Subcutaneous abdominal adipose tissue (tissue), 5 donors: Measurements from ENCODE around the gene SLC9A6.

Source experiments
- H3K27ac ChIP-seq: one replicate; pipeline ENCODE4 v1.7.0; 2013; ENCODE audit warnings: low read depth, mild to moderate bottlenecking, inconsistent platforms, low read length, moderate library complexity
- H3K27me3 ChIP-seq, 5 donors: one replicate each; pipeline ENCODE4 v1.7.0; 2013; ENCODE audit warnings: low read length in 5 of 5, inconsistent platforms in 1 of 5; ENCODE audit not compliant: control insufficient read depth in 5 of 5, insufficient read depth in 4 of 5
- H3K36me3 ChIP-seq, 5 donors: one replicate each; pipeline ENCODE4 v1.7.0; 2013; ENCODE audit warnings: low read length in 5 of 5; ENCODE audit not compliant: control insufficient read depth in 5 of 5, insufficient read depth in 5 of 5
- H3K4me1 ChIP-seq, 5 donors: one replicate each; pipeline ENCODE4 v1.7.0; 2013; ENCODE audit warnings: low read length in 5 of 5, mild to moderate bottlenecking in 3 of 5, moderate library complexity in 1 of 5; ENCODE audit not compliant: control insufficient read depth in 5 of 5, insufficient read depth in 5 of 5
- H3K4me3 ChIP-seq, 5 donors: one replicate each; pipeline ENCODE4 v1.7.0; 2013; ENCODE audit warnings: low read length in 5 of 5, low read depth in 1 of 5
- H3K9ac ChIP-seq, 5 donors: one replicate each; pipeline ENCODE4 v1.7.0; 2013; ENCODE audit warnings: low read length in 5 of 5, mild to moderate bottlenecking in 4 of 5, moderate library complexity in 3 of 5
- H3K9me3 ChIP-seq, 5 donors: one replicate each; pipeline ENCODE4 v1.7.0; 2013; ENCODE audit warnings: low read length in 5 of 5; ENCODE audit not compliant: control insufficient read depth in 5 of 5
- donor health status: healthy.
- donor health status: healthy.
- donor health status: healthy.
- donor health status: healthy.
- donor health status: healthy.

SLC9A6 gene

DNA sequence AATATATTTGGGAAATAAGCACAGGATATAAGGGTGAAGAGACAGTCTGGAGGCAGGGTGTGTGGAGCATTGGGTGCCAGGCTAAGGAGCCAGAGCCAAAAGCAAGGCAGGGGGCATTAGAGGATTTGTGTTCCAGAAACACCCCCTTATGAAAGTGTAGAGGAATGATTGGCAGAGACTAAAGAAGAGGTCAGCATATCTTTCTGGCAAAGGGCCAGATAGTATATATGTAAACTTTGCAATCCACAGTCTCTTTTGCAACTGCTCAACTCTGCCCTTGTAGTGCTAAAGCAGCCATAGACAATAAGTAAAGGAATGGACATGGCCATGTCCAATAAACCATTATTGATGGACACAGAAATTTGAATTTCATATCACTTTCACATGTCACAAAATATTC, 3.6 kb upstream of the SLC9A6 start:
- no peaks in the 10 kb centered on the region for H3K9me3 ChIP-seq
- no peak overlapping the region for H3K27ac ChIP-seq
- H3K4me3 ChIP-seq = no peak overlapping the region
- no peaks in the 10 kb centered on the region for H3K27me3 ChIP-seq
- no peaks in the 10 kb centered on the region for H3K36me3 ChIP-seq
- no peak overlapping the region for H3K9ac ChIP-seq
- peaks cover 2 to 21% (median 11%) of the 10 kb centered on the region in 5 donors for H3K4me1 ChIP-seq

GRCh38 chrX:135982860-135983259, 2.4 kb upstream of the SLC9A6 start:
- peaks cover 2 to 23% (median 15%) of the 10 kb centered on the region in 5 donors for H3K4me1 ChIP-seq
- H3K27ac ChIP-seq = no peak overlapping the region
- H3K27me3 ChIP-seq = no peaks in the 10 kb centered on the region
- no peak overlapping the region for H3K4me3 ChIP-seq
- no peak overlapping the region for H3K9ac ChIP-seq
- H3K36me3 ChIP-seq = no peaks in the 10 kb centered on the region
- no peaks in the 10 kb centered on the region for H3K9me3 ChIP-seq

- Histone ChIP-seq H3K4me1 (peaks cover 2 to 23% (median 15%) of the 10 kb centered on the region in 5 donors), H3K9me3 (no peaks in the 10 kb centered on the region), H3K27ac (no peak overlapping the region), H3K27me3 (no peaks in the 10 kb centered on the region), H3K4me3 (peak overlapping the region; percentile 81 to 84 (median 83)), H3K36me3 (no peaks in the 10 kb centered on the region), H3K9ac (peak overlapping the region in 4 of 5 donors; percentile 39 to 72 (median 64))
These were observed 979 bp upstream of the SLC9A6 start for GRCh38 chrX:135984256-135984655.

GRCh38 chrX:135984791-135985156, 461 bp upstream of the SLC9A6 start:
- no peaks in the 10 kb centered on the region for H3K27me3 ChIP-seq
- no peaks in the 10 kb centered on the region for H3K9me3 ChIP-seq
- H3K27ac ChIP-seq = no peak overlapping the region
- H3K4me3 ChIP-seq = peak overlapping the region; percentile 81 to 84 (median 83)
- no peaks in the 10 kb centered on the region for H3K36me3 ChIP-seq
- peaks cover 2 to 23% (median 15%) of the 10 kb centered on the region in 5 donors for H3K4me1 ChIP-seq
- peak overlapping the region; percentile 7 to 72 (median 60) for H3K9ac ChIP-seq

DNA sequence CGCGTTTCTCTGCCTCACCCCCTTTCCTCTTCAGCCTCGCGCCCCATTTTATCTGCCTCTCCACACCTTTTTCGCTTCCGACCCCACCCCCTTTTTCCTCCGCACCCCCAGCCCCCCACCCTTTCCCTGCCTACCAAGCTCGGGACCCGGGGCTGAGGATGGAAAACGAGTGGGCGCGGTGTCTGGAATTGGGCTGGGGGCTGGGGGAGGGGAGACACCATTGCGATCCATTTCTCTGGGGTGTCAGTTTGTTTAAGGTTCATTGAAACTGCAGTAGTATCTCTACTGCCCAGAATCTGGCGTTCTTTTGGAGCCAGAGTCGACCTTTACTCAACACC, 707 bp downstream of the SLC9A6 start:
- Histone ChIP-seq H3K4me3 (peak overlapping the region; percentile 73 to 84 (median 83)), H3K4me1 (peaks cover 2 to 23% (median 15%) of the 10 kb centered on the region in 5 donors), H3K27ac (peak overlapping the region; percentile 15), H3K36me3 (no peaks in the 10 kb centered on the region), H3K9ac (peak overlapping the region in 3 of 5 donors; percentile 56 to 81 (median 80)), H3K9me3 (no peaks in the 10 kb centered on the region), H3K27me3 (no peaks in the 10 kb centered on the region)

DNA sequence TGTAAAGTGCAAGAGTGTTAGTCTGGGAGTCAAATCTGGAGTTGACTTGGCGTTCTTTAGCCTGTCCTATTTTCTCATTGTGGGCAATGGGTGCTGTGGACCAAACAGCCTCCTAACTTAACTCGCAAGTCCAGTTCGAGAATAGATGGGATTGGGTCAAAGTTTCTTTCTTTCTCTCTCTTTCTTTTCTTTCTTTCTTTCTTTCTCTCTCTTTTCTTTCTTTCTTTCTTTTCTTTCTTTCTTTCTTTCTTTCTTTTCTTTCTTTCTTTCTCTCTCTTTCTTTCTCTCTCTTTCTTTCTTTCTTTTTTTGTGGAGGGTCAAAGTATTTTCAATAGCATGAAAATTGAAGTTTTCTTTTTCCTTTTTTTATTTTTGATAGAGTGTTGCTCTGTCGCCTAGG, 3.0 kb downstream of the SLC9A6 start:
- peaks cover 0 to 2% (median 0%) of the 10 kb centered on the region in 5 donors for H3K27me3 ChIP-seq
- no peak overlapping the region for H3K27ac ChIP-seq
- H3K4me1 ChIP-seq = peaks cover 2 to 19% (median 15%) of the 10 kb centered on the region in 5 donors
- no peak overlapping the region for H3K9ac ChIP-seq
- no peaks in the 10 kb centered on the region for H3K36me3 ChIP-seq
- H3K9me3 ChIP-seq = no peaks in the 10 kb centered on the region
- H3K4me3 ChIP-seq = no peak overlapping the region

DNA sequence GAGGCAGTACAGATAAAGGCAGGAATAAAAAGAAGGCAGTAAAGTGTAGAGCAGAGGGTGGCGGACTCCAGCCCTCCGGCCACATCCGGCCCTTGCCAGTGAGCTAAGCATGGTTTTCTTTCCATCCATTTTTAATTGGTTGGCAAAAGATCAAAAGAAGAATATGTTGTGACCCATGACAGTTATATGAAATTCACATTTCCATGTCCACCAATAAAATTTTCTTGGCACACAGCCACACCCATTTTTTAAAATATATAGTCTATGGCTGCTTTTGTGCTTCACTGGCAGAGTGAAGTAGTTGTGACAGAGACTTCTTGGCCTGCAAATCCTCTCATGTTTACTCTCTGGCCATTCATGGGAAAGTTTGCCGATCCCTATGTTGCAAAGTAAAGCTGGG, 29.8 kb downstream of the SLC9A6 start:
- H3K36me3 ChIP-seq = peaks cover 5 to 18% (median 10%) of the 10 kb centered on the region in 5 donors
- no peaks in the 10 kb centered on the region for H3K9me3 ChIP-seq
- peaks cover 0 to 3% (median 0%) of the 10 kb centered on the region in 5 donors for H3K27me3 ChIP-seq
- no peak overlapping the region for H3K27ac ChIP-seq
- no peak overlapping the region for H3K4me3 ChIP-seq
- no peaks in the 10 kb centered on the region for H3K4me1 ChIP-seq
- H3K9ac ChIP-seq = no peak overlapping the region

DNA sequence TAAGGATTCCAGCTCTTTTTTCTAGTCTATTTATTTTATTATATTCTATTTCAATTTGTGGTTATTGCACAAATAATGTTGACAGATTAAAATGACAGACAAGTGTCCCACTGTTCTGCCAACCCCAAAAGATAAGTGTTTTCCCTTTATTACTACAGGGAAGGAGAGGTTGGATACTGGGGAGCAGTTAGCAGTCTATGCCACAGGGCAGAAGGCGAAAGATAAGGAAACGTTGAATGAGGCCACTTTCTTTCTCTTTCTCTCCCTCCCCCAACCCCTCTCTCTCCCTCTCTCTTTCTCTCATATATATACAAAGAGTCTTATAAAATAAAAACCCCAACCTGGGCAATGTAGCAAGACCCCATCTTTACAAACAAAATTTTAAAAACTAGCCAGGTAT, 31.6 kb downstream of the SLC9A6 start:
- Histone ChIP-seq H3K4me3 (no peak overlapping the region), H3K36me3 (peaks cover 2 to 19% (median 10%) of the 10 kb centered on the region in 5 donors), H3K4me1 (no peaks in the 10 kb centered on the region), H3K9me3 (no peaks in the 10 kb centered on the region), H3K27ac (no peak overlapping the region), H3K27me3 (peaks cover 0 to 3% (median 0%) of the 10 kb centered on the region in 5 donors), H3K9ac (no peak overlapping the region)

DNA sequence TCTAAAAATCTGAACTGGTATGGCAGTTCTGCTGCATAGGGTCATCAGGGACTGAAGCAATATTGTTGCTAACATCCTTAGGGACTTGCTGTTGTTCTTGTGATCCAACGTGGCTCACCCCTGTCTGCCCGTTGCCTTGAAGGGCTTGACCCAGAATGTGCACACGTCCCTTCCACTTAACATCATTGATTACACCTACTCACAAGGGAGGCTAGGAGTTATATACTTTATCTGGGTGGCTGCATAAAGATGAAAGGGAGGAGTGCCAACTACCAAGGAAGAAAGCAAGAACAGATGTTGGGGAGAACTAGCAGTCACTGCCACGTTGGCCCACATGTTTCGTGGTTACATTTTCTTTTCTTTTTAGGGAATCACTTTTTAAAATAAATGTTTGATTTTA, 34.0 kb downstream of the SLC9A6 start:
- H3K36me3 ChIP-seq = peaks cover 2 to 11% (median 7%) of the 10 kb centered on the region in 5 donors

DNA sequence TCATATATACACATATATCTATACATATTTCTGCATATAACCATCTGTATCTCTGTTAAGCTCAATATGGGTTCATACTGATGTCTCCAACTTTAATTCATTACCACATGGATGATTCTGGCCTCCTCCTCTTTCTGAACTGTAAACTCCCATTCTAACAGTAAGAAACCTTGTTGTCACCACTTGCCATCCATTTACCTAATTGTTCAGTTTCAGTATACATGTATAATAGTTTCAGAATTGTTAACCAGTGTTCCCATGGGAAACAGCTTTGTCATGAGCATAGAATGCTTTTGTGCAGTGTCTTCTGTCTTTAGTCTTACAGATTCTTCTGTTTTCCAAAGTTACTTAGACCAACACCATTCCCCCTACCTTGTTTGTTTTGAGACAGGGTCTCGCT, 35.9 kb downstream of the SLC9A6 start:
- H3K27me3 ChIP-seq = no peaks in the 10 kb centered on the region
- H3K4me1 ChIP-seq = no peaks in the 10 kb centered on the region
- H3K9me3 ChIP-seq = no peaks in the 10 kb centered on the region
- H3K4me3 ChIP-seq = no peak overlapping the region
- H3K27ac ChIP-seq = no peak overlapping the region
- H3K36me3 ChIP-seq = peaks cover 2 to 15% (median 7%) of the 10 kb centered on the region in 5 donors
- H3K9ac ChIP-seq = no peak overlapping the region

More for the DNA sequence above, 34.0 kb downstream of the SLC9A6 start:
- no peaks in the 10 kb centered on the region for H3K4me1 ChIP-seq
- no peaks in the 10 kb centered on the region for H3K9me3 ChIP-seq
- peaks cover 0 to 3% (median 0%) of the 10 kb centered on the region in 5 donors for H3K27me3 ChIP-seq
- H3K9ac ChIP-seq = no peak overlapping the region
- no peak overlapping the region for H3K27ac ChIP-seq
- no peak overlapping the region for H3K4me3 ChIP-seq

- Histone ChIP-seq H3K27ac (no peak overlapping the region), H3K9me3 (no peaks in the 10 kb centered on the region), H3K36me3 (peaks cover under 1 to 15% (median 7%) of the 10 kb centered on the region in 5 donors), H3K4me3 (no peak overlapping the region), H3K4me1 (no peaks in the 10 kb centered on the region), H3K9ac (no peak overlapping the region), H3K27me3 (no peaks in the 10 kb centered on the region)
These were observed 36.7 kb downstream of the SLC9A6 start for GRCh38 chrX:136021903-136022302.
